HG03025 (cell line): ENCODE results near the gene ACTR6.
"Not testable (repeated sequence)": the region's sequence is repeated elsewhere in the genome, so short reads cannot be mapped to it uniquely, and the experiment has no call there.

Source experiments
- ATAC-seq: cut with Tn5 transposase; IDR thresholded peaks from one replicate; pipeline ENCODE4 v1.9.1; 2021; ENCODE audit warnings: mild to moderate bottlenecking, moderate library complexity; ENCODE audit not compliant: unreplicated experiment, low FRiP score

ACTR6 gene

DNA sequence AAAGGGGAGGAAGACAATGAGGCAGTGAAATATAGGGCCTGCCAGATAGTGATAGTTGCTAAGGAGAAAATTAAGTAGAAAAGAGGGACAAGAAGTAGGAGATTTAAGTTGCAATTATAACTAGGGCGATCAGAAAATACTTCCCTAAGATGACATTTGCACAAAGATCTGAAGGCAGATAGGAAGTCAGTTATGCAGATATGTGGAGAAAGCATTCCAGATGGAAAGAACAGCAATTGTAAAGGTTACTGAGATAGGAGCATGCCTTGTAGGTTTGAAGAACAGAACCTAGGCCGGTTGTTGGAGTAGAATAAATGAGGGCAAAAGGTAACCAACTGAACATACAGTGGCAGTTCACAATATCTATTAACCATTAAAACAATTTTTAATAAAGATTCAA is 21.4 kb upstream of the ACTR6 start:
- ATAC-seq = no peak

DNA sequence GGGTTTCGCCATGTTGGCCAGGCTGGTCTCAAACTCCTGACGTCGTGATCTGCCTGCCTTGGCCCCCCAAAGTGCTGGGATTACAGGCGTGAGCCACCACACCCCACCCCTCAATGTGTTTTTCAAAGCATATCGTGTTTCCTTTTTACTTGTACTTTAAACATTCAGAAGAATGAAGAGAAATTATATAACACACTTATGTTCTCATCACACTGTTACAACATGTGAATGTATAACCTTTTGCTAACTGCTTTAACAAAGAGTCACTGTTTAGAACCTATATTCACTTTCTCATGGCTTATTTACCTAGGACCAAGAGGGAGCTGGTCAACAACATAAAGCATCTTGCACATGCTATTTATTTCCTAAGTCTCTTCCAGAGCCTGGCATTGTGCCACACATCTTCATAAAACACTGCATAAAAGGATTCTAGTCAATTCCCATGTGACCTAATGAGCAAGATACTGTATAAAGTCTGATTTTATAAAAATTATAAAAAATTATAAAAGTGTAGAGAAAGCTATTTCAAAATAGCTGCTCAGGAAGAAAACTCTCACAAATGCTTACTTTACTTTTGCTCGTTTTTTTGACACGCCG is 16.0 kb upstream of the ACTR6 start:
- ATAC-seq = no peak

DNA sequence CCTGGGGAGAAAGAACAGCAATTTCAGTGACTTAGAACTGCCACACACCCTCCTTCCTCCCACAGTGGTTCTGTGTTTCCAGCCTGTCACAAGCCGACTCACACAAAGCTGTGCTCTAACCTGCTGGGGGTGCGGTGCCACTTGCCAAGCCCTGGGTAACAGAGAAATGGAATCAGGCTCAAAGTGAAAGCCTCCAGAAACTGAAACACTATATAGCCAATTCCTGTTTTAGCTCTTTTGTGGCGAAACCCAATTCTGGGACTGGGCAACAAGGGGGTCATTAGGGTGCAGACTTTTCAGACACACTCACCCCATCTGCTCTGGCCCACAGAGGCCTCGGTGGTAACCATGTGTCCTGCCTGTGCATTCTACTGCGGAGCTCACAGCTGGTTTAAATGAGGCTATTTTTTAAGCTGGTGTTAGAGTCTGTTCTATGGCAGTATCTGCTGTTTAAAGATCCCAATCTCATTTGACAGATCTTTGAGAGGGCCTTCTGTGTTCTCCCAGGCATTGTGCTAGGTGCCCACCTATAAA is 15.2 kb upstream of the ACTR6 start:
- peak; percentile 59 for ATAC-seq

DNA sequence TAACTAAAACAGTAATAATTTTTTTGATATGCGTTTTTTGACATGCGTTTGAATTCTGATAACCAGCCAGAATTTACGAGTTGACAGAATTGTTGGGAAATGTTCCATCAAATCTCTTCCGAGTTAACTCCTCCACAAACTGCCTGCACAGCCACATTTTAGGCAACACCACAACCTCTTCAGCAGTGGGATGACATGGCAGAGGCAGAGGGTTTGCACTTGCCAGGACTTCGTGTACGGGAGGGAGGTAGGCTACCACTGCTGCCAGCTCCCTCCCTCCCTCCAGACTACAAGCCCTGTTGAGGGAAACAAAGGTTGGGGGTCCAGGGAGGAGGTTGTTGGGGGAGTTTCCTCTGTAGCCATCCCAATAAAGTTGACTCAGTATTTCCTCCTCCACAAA is 14.5 kb upstream of the ACTR6 start:
- ATAC-seq = no peak

DNA sequence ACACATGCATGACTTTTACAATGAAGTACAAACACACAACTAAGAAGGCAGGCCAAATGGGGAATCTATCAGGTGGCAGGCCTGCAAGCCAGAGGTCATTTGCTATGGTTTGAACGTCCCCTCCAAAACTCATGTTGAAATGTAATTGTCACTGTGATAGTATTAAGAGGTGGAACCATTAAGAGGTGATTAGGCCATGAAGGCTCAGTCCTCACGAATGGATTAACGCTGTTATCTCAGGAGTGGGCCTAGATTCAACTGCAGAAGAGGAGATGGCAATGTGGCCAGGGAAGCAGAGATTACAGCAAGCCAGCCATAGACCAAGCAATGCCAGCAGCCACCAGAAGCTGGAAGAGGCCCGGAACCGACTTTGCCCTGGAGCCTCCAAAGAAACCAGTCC is 13.5 kb upstream of the ACTR6 start:
- ATAC-seq = no peak

DNA sequence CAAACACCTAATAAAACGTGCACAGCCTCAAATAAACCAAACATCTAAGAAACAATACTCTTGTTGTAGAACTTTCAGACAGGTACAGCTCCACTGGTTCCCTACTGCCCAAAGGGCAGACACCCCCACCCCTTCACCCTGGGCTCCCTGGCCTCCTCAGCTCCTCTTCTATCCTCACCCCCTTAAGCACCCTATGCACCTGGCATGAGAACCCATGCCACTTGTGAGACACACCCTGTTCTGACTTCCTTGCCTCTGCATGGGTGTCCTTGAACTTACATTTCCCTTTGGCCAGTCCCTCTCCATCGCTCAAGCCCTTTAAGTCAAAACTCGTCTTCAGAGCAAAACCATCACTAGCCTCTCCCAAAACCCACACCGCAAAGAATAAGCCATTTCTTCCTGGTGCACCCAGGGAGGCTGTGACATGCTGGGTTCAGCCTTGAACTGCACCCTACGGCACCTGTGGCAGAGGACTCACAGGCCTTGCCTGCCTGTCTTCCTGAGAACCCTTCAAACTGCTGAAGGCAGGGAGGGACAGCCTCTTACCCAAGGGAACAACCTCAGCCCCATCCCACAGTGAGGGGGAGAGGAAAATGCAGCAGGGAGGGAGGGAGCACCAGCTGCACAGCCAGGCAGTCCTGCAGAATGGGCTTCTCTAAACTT is 12.6 kb upstream of the ACTR6 start:
- ATAC-seq = no peak

DNA sequence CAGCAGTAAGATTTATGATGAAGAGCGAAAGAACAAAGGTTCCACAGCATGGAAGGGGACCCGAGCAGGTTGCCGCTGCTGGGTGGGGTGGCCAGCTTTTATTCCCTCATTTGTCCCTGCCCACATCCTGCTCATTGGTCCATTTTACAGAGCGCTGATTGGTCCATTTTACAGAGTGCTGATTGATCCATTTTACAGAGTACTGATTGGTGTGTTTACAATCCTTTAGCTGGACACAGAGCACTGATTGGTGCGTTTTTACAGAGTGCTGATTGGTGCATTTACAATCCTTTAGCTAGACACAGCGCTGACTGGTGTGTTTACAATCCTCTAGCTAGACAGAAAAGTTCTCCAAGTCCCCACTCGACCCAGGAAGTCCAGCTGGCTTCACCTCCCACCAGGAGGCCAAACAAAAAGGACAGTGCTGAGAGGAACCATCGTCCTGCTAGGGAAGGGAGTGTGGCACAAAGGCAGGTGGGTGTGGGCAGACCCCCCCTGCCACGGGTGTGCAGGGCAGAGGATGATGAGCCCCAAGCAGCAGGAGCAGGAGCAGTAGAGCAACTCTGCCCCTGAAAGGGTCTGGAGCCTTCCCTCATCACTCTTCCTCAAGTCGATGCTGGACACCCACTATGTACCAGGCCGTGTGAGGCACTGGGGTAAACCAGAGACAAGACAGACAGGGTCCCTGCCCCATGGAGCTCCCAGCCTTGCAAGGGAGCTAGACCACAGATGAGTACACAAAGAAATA is 11.6 kb upstream of the ACTR6 start:
- ATAC-seq = not testable (repeated sequence)

DNA sequence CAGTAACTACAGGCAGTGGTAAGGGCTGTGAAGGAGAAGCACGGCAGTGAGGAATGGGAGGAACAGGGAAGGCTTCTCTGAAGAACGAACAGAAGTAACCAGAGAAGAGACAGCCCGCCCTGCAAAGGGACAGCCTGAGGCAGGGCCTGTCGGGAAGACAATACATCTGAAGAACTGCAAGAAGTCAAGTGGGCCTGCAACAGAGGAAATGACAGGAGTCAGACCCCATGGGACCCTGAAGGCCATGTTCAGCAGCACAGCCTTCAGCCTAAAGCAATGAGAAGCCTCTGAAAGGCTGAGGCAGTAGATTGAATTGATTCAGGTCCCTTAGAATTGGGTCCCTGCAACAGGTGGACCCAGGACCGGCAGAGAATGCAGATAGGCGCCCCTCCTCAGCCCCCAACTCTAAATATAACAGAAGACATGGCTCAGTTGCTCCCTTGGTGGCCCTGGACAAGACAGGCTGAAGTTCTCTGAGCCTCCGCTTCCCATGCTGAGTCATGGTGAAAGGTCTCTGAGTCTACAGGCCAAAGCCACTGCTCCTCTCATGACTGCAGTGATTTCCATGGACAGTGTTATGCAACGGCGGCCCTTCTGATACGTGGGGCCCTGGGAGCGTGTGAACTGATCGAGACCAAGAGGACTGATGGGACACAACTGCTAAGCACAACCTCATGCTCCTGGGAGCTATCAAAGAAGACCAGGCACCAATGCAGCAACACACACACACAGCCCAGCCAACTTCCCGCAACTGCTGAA is 10.8 kb upstream of the ACTR6 start:
- no peak for ATAC-seq

DNA sequence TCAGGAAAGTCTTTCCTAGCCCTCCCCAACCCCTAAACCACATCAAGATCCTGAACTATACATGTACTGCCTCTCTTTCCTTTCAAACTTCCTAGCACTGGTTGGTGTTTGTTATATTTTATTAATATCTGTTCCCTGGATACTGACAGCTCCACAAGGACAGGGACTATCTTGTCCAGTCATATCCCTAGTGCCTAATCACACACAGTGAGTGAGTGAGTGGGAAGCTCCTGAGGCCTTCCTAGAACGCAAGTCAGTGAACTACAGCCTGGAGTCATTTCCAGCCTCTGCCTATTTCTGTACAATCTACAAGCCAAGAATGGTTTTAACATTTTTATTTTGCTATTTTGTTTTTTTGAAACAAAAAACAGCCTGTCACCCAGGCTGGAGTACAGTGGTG is 7.5 kb upstream of the ACTR6 start:
- ATAC-seq = no peak

DNA sequence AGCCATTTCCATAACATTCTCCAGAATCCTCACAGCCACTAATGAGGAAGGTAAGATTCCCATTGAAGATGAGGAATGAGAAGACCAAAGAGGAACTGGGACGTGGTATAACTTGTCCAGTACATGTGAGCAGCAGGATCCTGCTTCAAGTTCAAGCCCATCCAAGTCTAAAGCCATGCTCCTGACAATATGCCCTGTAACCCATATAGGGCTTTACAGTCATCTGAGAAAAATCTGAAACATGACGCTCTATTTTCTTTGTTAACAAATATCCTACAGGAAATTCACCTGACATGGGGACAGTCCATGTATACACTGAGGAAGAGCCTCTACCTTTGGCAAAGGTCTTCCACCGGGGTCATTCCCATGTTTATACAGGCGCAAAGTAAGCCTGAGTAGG is 3.1 kb upstream of the ACTR6 start:
- no peak for ATAC-seq

DNA sequence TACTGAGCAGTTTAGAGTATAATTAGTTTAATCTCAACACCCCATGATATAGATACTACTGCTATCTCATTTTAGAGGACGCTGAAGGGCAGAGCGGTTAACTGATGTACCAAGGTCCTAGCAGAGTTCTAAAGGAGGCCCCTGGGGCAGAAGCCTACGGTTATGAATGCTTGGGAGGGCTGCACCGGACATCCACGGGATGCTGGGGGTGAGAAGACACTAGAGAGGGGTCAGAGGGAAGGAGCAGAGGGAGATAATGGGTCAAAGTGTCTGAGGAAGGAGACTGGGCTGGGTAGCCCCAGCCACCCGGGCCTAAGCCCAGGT is 1.6 kb upstream of the ACTR6 start:
- no peak for ATAC-seq

DNA sequence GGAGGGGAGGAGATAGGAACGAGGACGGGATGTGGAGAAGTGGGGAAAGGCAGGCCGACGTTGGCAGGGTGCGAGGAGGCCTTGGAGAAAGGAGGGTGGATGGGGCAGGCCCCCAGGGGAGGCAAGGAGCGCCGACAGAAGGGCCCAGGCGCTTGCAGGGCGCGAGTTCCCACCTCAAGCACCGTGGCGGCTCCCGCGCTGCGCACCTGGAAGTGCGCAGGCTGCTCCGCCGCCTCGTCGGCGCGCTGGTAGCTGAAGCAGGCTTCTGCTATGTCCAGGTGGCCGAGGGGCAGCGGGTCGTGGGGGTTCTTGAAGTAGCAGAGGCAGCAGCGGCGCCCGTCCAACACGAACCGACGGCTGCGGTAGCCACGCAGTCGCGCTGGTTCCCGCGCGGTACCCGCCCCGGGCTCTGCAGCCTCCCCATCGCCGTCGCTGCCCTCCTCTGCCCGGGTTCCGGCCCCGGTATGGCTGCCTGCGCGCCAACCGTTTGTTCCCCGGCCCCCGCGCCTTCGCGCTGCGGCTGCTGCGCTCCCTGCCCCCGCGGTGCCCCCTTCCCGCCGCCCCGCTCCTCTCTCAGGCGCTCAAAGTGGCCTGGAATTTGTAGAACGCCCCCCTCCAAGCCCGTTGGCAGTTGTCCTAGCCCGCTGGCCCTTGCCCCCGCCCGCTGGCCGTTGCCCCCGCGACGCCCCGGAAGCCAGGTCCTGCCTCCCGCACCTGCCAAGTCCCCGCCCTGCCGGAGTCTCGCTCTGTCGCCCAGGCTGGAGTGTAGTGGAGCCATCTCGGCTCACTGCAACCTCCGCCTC is 1.1 kb upstream of the ACTR6 start:
- peak; percentile 70 for ATAC-seq

DNA sequence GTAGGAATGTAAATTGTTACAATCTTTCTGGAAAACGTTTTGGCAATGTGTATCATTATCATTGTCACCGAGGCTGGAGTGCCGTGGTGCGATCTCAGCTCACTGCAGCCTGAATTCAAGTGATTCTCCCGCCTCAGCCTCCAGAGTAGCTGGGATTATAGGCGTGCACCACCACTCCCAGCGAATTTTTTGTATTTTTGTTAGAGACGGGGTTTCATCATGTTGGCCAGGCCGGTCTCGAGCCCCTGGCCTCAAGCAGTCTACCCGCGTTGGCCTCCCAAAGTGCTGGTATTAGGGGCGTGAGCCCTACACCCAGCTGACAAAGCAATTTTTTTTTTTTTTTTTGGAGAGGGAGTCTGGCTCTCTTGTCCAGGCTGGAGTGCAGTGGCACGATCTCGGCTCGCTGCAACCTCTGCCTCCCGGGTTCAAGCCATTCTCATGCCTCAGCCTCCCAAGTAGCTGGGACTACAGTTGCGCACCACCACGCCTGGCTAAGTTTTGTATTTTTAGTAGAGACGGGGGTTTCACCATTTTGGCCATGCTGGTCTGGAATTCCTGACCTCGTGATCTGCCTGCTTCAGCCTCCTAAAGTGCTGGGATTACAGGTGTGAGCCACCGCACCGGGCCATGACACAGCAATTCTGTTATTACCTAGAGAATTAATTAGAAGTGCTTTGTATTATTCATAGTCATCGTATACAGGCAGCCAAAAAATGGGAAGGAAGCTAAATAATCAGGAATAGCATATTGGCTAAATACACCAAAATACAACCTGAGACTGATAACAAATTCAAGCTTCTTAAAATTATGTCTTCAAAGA is 1.2 kb downstream of the ACTR6 start:
- ATAC-seq = no peak

DNA sequence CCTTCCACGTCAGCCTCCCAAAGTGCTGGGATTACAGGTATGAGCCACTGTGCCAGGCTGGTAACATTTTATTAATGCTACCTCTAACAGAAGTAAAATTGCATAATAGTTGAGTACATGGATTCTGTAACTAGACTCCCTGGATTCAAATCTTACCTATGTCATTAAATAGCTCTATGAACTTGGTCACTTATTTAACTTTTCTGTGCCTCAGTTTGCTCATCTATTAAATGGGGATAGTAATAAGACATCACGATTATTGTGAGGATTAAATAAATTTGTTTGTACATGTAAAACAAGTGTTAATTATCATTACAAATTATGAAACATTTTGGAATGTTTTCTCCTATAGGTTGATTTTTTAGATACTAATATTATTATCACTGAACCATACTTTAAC is 6.7 kb downstream of the ACTR6 start:
- ATAC-seq = no peak

DNA sequence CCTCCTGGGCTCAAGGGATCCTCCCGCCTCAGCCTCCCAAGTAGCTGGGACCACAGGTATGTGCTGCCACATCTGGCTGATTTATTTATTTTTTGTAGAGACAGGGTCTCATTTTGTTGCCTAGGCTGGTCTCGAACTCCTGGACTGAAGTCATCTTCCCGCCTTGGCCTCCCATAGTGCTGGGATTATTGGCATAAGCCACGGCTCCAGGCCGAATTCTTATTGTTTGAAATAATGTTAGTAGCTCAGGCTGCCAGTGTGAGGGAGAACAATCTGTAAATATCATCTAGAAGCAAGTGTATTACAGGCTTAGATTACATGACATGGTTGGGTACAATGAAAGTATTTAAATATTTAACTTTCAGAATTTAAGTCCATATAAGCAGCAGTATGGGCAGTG is 8.2 kb downstream of the ACTR6 start:
- no peak for ATAC-seq

DNA sequence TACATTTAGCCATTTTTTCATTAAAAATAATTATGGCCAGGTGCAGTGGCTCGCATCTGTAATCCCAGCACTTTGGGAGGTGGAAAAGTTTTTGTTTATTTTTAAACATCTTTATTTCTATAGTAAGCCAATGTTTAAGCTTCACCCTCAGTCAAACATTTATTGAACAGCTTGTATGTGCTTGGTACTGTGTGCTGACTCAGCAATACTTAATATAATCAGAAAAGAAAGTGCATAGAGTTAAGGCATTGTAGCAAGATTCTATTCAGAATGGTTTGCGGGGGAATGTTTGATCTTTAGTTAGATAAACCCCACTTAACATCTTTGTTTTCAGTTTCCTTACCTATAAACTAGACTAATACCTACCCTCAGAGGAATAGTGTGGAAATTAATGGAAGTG is 11.1 kb downstream of the ACTR6 start:
- ATAC-seq = no peak

DNA sequence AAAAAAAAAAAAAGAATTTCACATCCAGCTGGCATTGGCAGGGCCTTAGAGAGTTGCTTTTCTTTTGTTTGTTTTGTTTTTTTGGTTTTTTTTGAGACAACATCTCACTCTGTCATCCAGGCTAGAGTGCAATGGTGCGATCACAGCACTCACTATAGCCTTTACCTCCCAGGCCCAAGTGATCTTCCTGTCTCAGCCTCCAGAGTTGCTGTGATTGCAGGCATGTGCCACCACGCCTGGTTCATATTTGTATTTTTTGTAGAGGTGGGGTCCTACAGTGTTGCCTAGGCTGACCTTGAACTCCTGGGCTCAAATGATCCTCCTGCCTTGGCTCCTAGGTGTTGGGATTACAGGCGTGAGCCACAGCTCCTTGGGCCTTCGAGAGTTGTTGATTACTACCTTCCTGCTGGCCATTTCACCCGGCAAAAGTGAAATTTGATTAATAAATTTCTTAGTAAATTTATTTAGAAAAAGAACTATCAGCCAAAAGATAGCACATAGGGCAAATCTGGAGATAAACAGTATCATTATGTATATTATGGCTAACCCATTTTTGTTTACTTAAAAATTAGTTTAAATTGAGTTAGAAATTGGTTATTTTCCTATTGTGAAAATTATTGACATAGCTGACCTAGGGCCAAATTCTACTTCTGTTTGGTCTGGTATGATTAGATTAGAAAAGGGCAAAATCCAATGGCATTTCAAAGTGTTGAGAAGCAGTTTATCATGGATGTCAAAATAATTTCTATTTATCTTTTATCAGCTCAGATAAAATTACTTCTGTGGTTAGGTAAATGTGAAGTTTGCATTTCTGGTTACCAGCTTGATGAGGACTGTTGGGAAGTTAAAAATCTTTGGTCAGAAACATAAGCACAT is 12.6 kb downstream of the ACTR6 start:
- ATAC-seq = no peak

DNA sequence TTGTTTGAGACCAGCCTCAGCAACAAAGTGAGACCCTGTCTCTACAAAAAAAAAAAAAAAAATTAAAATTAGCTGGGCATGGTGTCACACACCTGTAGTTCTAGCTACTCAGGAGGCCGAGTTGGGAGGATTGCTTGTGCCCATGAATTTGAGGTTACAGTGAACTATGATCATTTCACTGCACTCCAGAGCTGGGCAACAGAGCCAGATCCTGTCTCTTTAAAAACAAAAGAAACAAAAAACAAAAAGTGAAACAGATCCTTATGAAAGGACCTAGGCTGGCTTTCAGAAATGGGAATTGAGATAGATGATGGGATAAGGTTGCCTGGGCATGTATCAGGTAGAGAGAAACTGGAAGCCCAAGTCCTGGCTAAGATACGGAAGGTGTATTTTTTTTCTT is 13.9 kb downstream of the ACTR6 start:
- ATAC-seq = no peak

DNA sequence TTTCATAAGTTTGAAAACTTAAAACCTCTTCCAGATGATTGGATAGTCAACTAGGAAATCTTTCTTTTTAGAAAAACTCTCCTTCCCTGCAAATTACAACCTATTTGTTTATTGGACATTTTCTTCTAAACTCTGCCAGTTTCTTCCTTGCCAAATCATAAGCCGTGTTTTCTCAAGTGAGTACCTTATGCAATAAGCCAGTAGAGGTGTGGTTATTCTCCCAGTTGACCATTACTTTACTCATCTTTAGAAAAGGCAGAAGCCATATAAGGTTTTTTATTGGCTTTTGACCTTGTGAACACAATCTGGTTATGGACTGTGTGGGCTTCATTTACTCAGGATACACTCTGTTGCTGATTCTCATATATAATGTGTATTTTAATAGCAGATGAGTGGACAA is 14.6 kb downstream of the ACTR6 start:
- ATAC-seq = no peak
